T-helper 22 cell (primary cell): ENCODE measurements around the gene CDH26.

Experiments used
- DNase-seq: peaks from one replicate; pipeline ENCODE4 v3.0.0-alpha.2; 2020; ENCODE audit warnings: low read depth

Gene CDH26

DNA sequence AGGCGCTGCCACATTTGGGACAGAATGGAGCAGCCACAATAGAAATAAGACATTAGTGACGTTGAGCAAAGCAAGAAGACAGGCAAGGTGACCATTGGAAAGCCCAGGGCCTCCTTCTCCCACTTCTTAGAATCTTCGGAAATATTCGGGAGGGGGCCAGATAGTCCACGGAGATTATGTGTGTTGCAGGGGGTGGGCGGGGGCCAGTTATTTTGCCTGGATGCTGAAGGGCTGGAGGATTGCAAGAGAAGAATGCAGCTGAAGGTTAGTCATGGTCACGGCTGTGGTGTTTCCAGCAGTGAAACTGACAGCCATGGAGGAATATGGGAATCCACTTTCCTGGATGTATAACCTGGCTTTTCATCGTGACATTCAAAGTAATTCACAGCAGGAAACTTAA is 88.6 kb downstream of the CDH26 start:
- no peak for DNase-seq

DNA sequence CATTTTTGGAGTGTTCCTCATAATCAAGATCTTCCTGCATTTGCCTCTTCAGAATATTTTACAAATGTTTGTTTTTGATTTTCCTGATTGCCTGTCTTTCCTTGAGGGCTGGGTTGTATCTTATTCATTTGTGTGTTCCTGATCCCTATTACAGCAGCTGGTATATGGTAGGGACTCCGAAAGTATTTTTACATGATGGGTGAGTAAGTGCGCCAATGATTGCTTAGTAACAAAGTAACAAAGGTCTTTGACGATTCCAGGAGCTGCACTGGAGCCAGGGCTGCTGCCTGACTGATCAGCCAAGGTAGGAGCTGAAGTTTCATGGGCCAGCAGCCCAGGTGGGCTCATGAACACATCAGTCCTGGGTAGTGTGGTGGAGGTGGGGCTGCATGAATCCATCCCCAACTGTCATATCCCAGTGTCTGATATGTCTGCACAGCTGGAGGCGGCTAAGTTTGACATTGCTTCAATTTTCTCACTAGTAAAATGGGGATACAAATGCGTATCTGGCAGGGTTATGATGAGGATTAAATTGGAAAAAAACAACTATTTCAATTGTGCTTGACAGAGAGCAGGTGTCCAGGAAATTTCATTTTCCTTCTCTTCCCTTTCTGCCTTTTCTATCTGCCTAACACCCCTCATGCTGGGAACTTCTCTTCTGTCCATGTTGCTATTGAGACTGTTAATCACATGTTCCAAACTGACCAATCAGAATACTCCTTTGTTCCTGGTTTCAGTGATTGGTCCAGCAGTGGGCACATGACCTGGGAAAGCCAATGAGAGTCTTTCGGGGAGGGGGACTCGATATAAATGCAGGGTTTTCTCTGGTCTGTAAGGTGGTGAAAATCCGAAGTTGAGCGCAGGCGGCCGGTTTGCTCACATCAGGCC is 90.7 kb downstream of the CDH26 start:
- DNase-seq = no peak

DNA sequence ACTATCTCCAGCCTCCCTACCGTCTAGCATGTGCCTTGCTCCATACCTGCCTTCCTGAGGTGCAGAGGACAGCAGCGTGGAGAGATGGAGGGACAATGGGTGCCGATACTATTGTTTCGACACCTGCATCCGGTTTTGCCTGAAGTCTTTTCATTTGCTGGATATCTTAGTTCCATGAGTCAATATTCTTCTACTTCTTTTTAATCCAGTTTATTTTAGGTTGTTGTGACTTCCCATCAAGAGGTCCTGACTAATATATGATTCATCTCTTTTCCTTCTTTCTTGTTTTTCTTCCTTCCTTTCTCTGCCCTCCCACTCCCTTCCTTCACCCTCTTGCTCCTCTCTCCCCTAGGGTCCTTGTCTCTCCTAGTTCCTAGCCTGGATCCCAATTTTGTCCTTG is 91.4 kb downstream of the CDH26 start:
- DNase-seq = no peak

DNA sequence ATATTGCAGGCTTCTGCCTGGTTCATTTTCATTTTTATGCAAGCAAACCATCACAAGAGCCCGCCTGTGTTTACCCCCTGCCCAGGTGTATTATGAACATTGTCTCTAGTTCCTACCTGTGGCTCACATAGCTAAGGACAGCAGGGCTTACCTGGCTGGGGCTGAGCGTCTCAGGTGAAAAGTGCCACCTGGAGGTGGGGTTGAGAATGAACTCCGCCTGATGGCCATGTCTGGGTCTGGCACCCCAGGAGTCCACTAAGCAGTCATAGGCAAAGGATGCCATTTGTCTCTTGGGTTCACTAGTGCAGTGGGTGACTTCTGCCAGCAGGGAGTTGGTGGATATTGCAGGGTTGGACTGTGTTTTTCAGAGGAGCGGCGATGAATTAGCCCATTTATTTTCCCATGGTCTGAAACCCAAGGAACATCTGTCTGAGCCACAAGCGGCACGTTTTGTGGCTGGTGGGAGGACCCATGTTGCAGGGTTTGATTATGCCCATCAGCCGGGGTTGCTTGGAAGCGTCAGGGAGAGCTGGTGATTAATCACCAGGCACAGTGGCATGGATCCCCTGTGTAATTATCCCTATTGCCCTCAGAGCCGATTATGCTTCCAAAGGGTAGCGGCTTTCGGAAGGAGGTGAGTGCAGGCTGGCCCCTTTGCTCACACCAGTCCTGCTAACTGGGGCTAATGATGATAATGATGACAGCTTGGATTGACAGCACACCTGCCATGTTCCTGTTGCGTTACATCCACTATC is 92.1 kb downstream of the CDH26 start:
- DNase-seq = no peak

DNA sequence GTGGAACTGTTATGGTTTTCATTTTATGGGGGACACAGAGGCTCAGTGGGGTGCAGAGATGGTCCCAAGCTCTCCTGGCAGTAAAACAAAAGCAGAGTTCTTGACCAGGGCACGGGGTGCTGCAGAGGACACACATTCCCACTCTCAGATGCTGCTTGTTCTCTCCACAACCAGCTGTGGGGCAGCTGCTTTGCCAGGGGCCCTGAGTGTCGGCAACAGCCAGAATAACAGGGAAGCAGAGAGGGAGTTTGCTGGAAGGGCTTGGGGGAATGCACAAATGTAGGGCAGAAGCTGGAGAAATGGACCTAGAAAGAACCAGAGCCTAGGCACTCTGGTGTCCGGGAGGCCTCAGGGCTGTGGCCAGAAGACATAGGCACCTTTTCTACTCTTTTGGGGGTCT is 93.7 kb downstream of the CDH26 start:
- DNase-seq = no peak

DNA sequence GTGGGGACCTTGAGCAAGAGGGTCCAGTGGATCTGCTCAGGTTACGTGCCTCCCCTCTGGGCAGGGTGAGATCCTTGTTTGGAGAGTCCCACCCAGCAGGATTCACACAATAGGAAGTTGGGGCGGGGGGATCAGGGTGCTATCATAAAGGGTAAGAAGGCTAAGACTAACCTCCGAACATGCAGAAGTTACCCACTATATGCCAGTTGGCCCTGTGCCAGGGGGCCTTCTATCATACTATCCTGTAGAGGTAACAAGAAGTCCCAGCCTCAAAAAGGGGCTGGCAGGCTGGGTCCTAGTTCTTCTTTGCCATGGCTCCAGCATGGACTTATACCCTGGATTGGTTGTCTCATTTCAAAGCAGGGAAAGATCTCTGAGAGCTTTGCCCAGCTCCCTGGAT is 94.1 kb downstream of the CDH26 start:
- no peak for DNase-seq

DNA sequence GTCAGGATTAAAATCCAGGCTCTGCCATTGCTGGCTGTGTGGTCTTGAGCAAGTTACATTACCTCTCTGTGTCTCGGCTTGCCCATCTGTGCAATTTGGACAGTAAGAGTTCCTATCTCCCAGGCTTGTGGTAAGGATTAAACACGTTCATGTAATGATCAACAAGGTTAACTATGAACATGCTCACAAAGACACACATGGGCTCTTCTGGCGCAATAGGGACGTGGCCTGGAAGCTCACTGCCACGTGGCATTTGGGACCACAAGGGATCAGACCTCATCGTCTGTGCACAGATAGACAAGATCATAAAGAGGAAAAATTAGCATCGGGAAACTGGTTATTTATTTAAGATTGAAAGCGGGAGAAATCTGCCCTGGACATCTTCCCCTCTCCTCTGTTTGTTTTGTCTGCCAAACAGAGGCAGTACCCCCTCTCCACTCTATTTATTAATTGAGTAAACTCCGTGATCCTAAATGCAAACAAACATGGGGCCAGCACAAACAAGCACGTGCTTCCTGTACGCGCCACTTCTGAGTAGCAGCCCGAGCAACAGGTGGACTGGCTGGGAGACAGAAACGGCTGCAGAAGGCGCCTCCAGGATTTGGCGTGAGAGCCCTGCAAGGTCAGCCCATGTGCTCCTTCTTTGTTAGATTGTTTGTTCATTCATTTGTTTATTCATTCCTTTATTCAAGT is 95.0 kb downstream of the CDH26 start:
- no peak for DNase-seq

DNA sequence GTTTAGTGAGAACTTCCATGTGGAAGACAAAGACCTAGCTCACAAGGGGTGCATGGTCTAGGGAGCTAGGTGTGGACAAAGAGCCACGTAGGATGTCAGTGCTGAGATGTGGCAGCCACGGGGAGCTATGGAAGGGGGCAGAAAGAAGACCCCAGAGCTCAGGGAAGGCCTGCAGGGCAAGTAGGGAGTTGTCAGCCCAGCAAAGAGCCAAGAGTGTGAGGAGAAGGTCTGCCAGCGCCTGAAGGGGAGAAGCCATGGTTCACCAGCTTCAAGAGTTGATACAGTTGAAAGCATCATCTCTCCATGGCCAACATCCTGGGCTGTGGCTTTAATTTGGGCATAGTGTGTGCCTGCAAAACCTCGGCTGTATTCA is 95.6 kb downstream of the CDH26 start:
- DNase-seq = no peak

DNA sequence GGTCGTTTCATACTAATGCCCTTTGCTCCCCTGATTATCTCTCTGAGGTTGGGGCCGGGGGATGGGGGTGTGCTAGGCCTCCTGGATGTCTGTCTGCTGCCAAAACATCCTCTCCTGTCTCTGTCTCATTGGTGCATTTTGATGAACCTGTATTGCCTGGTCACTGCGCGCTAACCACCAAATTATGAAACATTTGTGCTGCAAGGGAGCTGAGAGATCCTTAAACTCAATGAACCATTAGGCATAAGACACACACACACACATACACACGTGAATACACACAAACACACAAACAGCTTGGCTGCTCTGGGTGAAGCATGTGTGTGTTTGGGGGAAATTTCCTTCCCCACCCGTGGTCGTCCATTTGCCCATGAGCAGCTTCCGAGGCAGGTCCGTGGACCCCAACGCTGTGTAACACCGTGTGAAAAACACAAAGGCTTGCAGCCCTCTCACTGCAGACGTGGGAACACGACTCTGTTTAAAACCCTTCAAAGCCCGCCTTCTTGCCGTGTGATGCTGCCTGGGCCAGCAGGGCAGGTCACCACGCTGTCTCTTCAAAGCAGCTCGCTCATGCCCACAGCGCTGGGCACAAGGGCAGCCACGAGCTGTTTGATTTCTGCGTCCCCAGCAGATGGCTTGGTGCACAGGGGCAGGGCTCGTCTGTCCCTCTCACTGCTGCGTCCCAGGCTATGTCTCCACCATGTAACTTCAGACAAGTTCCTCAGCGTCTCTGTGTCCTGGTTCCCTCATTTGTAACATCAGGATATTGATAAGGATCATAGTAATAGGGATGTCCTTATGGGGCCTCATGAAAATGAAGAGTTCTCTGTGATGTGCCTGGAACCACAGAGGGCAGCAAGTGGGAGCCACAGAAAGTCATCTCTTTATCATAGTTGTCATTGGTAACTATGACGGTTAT is 96.8 kb downstream of the CDH26 start:
- DNase-seq = no peak

DNA sequence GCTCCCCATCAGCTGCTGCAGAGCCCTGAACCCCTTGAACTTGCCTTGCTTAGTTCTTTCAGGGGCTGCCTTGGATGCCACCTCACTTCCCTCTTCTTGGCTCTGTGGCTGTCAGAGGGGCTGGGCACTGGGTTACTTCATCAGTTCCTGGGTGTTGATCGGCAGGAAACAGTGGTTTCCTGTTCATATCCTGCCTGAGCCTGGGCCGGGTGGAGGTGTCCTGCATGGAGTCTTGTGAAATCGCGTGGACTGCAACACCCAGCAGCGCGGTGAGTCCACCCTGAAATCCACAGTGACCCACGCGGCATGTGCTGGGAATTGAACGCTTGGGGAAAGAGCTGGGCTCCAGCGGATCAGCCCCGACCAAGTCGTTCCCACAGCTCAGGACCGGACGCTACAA is 97.5 kb downstream of the CDH26 start:
- DNase-seq = peak; percentile 32

DNA sequence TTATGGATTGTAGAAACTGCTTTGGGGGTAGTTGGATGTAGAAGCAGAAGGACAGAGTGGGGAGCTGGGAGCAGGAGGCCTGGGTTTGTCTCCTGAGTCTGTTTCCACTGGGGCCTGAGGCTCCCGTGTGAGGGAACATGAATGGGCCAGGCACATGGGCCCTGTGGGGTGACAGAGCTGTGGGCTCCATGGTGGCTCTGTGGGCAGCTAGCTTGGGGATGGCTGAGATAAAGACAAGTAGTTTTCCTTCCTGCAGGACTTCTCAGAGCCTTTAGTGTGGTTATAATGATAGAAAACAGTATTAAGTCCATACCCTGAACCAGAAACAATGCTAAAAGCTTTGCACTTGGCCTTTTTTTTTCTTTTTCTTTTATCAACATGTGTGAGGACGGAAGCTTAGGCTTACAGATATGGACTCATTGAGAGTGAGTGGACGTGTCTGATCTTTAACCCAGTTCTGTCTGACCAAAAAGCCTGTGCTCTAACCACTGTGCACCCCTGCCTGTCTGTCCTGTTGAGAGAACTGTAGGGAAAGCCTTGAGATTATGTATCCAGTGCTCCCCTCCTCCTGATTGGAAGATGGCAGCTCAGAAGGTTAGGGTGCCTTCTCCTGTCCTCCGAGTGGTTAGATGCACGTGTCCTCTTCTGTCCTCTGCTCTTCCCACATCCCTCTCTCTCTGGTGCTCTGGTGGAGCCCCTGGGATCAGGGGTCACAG is 98.3 kb downstream of the CDH26 start:
- no peak for DNase-seq

DNA sequence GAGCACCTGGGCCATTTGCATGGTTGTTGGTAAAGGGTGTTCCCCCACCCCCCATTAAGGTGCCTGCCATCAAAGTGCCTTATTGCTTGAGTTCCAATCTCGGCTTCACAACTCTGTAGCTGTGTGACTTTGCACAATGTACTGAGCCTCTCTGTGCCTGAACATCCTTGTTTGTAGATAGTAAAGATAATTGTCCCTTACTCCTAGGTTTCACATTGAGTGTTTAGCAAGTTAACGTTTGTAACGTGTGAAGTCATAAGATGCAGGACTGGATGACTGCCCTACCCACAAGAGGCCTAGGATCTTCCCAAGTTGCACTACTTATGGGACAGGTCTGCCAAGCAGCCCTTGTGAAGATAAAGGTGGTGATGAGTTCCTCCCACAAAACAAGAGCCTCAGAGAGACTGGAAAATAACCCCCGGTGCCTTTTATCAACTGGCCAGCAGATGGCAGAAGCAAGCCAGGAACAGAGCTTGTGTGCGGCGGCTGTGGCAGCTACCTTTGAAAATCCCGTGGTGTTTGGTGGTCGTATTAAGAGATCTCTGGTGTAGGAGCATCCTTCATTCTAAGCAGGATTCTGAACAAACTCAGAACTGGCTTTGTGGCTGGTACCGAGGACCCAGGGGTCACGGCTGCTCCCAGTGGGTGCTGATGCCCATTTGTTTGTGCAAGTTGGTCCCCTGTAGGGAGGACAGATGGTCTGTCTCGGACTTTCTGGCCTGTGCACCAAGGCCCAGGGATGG is 99.1 kb downstream of the CDH26 start:
- peak; percentile 27 for DNase-seq

DNA sequence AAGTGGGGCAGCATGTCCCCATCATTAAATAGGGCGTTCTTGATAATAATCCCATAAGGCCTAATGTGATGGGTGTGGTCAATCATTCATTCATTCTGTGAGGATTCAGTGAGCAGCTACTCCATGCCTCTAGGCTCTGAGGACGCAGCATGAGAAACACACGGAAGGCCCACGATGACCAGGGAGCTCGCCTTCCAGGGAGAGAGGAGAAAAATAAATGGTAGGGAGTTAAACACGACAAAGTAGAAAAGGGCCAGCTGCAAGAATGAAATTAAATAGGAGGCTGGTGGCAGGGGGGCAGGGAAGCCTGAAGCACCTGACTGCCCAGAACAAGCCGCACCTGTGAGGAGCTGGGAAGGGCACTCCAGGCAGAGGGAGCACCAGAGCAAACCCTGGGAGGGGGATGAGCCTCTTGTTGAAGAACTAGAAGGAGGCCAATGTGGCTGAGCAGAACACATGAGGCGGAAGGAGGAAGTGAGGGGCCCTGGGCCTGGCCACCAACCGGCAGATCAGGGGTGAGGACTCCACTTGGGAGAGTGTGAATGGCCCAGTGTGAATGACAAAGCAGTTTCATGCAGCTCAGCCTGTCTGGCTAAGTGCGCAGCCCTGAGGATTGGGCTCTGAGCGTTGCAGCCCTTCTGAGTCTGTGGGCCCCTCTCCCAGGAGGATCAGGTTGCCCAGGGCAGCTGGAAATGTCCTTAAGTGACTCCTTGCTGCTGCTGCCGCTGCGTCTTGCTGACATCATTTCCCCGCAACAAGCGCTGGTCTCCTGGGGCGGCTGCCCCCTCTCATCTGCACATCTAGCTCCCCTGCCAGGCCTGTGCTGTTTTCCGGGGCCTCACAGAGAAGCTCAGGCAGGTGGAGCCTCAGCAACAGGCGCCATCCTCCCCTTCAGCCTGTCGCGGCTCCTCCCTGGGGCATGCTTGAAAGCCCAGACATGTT is 99.9 kb downstream of the CDH26 start:
- DNase-seq = no peak

DNA sequence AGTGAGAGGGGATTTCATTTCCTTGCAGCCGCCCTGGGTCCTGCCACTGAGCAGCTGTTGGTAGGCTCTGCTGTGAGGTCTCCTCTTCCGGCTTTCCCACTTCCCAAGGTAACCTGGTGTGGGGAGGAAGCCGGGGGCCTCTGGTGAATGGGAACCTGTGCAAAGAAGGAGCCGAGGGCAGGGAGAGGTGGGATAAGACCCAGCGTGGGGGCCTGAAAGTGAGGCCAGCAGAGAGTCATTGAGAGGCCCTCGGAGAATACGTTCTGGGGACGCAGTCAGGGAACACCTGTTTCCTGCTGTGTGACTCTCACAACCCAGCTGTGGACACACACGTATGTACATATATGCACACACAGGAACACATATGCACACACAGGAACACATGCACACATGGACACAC is 100.7 kb downstream of the CDH26 start:
- DNase-seq = no peak

DNA sequence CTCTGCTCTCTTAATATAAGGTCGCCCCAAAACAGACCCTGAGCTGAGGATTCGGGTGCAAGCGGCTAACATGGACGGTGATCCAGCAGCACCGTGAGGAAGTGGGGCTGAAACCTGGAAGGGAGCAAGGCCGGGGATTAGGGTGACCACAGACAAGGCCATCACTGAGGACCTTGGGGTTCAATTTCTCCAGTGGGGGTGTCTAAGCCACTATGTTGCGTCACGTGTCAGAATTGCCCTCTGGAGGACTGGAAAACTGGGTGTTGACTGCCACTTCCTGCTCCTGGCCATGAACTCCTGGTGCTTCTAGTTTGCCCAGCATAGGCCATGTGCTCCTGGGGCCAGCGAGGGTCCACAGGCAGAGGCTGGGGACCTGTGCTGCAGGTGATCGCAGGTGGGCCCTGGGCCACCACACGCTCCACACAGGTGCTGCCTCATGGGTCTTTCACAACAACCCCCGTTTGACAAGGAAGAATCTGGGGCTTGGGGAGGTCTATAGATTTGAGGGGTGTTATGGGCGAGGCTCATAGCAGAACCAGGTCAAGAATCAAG is 101.9 kb downstream of the CDH26 start:
- no peak for DNase-seq

DNA sequence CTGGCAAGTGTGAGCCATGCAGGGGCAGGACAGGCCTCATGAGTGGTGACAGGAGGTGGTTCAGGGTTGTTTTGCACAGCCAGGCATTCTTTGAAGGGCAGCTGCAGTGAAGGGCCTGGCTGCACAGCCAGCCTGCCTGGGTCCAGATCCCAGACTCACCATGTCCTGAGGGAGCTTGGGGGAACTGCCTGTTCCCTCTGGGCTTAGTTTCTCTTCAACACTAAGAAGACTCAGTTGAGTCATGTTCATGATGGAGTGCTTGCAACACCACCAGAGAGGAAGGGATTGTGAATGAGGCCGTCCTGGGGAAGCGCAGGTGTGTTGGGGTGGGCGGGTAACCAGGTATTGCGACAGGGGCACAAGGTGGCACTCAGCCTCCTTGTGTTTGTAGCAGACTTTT is 102.4 kb downstream of the CDH26 start:
- no peak for DNase-seq

DNA sequence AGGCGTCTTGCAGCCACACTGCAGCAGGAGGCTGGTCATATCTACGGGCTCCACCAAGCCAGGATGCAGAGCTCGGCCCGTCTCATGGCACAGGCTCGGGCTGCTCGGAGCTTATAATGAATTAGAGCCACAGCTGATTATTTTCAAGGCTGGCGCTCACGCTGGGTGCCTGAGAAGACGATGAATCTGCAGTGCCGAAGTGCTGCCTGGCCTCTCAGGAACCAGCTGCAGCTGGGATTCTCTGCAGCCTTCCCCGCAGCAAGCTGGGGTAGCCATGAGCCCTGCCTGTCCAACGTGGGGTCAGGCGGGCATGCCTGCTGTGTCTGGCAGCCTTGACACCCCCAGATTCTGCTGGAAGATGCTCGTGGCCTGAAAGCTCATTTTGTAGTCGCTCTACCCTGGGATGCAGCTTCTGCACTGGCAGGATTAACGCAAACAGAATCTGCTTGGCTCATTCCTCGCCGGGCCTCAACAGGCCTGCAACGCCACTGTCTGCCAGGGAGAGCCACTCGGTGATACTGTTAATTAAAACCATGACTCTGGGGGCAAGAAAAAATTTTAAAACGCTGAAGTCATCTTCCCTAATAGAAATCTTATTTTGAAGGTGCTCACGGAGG is 104.3 kb downstream of the CDH26 start:
- DNase-seq = no peak

DNA sequence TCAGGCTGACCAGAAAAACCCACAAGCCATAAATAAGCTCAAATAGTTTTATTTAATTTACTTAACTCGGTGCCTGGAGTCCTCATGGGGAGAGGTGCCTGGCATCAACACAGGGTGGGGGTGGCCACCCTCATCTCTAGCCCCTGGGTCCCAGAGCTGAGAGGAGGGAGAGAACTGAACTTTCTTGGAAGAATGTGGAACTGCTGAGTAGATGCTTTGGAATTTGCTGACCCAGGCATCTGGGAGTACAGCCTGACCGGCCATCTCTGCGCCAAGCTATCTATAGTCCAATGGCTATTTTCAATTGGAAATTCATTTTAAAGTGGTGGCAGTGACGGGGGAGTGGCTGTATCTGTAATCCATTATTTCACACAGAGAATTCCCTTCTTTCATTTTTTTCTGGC is 104.8 kb downstream of the CDH26 start:
- DNase-seq = no peak
